Peyer's patch (tissue), 4 donors: Measurements from ENCODE around the gene RNASE8. TPM values are rescaled to one million over a fixed set of nuclear protein-coding genes. Genes with fewer than 3 reads are reported as not detected.

Experiments
- DNase-seq, 3 donors: peaks; one replicate each; pipeline ENCODE4 v3.0.0-alpha.2; 2017 to 2019
- H3K27ac ChIP-seq, 4 donors: fragments of 200-600 bp; sonication (generic); one replicate each; pipeline ENCODE4 v1.5.1; 2016 to 2019
- H3K27me3 ChIP-seq, 2 donors: fragments of 200-600 bp; sonication (generic); one replicate each; pipeline ENCODE4 v1.5.1; 2019
- H3K36me3 ChIP-seq, 3 donors: fragments of 200-600 bp; sonication (generic); one replicate each; pipeline ENCODE4 v1.5.1; 2016 to 2019
- H3K4me1 ChIP-seq, 4 donors: fragments of 200-600 bp; sonication (generic); one replicate each; pipeline ENCODE4 v1.5.1; 2016 to 2019
- H3K4me3 ChIP-seq, 4 donors: fragments of 200-600 bp; sonication (generic); 1 replicate in 3 of 4; 2 replicates in 1 of 4; pipeline ENCODE4 v1.5.1; 2016 to 2019; ENCODE audit warnings: mild to moderate bottlenecking in 1 of 4
- H3K9me3 ChIP-seq, 4 donors: fragments of 200-600 bp; sonication (generic); one replicate each; pipeline ENCODE4 v1.5.1; 2016 to 2019; ENCODE audit warnings: mild to moderate bottlenecking in 1 of 4
- POLR2A ChIP-seq, 2 donors: fragments of 450-650 bp; IDR thresholded peaks; one replicate each; pipeline ENCODE4 v1.5.1; 2017; ENCODE audit warnings: antibody characterized with exemption in 2 of 2, mild to moderate bottlenecking in 2 of 2, moderate library complexity in 2 of 2
- total RNA-seq, 4 donors: library from RNA; depleted of rRNA; stranded (reverse); fragments of >200 nt; gene quantifications; one replicate each; pipeline ENCODE4 v1.1.0, GENCODE V29; 2016
- TF ChIP-seq, protein P1 (sequence below), 6 experiments: fragments of 450-650 bp in 4 of 6; fragments of 200-600 bp in 2 of 6; sonication (generic) in 1 of 6; IDR thresholded peaks; one replicate each; pipeline ENCODE4 v1.5.1; 2017 to 2019; ENCODE audit warnings: antibody characterized with exemption in 6 of 6, mild to moderate bottlenecking in 3 of 6, moderate library complexity in 1 of 6

RNASE8 gene
- total RNA-seq, 4 donors from 2014 or later = not detected

DNA sequence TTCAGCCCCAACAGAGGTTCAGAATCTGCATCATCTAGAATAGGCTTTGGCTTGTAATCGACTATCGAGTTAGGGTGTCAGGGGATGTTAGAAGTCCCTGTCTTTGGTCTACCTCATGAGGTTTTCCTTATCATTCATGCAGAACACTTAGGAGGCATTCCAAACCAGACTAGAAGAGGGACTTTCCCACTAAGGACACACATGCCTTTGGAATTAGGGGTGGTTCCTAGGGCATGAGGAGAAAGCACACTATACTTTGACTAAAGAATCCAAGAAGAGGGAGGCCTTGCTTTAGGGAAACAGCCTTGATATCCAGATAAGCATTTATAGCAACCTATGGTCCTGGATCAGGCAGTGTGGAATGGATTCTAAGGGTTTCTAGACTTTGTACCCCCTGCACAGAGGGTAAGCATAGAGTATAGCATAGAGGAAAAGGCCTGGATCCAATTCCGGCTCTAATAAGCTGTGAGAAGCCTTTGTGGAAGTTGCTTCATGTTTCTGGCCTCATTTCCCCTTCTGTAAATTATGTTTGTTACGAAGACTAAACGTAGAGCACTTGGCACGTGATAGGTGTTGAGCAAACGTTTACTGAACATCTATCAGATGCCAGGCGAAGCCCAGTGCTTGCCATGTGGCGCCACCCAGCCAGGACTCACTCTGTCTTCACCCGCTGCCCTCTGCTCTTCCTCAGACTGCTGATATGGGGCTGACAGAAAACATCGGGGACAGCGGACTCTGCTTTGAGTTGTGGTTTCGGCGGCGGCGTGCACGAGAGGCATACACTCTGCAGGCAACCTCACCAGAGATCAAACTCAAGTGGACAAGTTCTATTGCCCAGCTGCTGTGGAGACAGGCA is 27.6 kb downstream of the RNASE8 start:
- Histone ChIP-seq H3K4me3 (no peak overlapping the region), H3K36me3 (peaks cover 0 to 53% (median 0%) of the 10 kb centered on the region in 3 donors)
- DNase-seq = no peak

DNA sequence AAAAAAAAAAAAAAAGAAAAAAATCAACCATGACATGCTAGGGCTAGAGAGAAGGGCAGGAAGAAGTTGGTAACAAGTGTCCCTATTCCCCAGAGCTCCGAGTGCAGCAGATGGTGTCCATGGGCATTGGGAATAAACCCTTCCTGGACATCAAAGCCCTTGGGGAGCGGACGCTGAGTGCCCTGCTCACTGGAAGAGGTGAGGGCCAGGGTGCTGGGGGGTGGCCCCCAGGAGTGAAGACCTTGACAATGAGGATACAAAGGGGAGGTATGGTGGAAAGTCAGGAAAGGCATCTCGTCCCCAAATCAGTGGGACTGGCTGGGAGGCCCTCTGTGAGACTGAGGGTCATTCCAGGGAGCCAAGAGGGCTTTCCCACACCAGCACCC is 29.3 kb downstream of the RNASE8 start:
- Histone ChIP-seq H3K36me3 (peaks cover 0 to 55% (median 0%) of the 10 kb centered on the region in 3 donors), H3K9me3 (no peaks in the 10 kb centered on the region), H3K27me3 (no peaks in the 10 kb centered on the region), H3K4me1 (peaks cover 0 to 13% (median 0%) of the 10 kb centered on the region in 4 donors), H3K27ac (peak overlapping the region in 2 of 4 donors; percentile 16 to 40), H3K4me3 (no peak overlapping the region)
- DNase-seq = no peak
- TF ChIP-seq, protein P1, sequence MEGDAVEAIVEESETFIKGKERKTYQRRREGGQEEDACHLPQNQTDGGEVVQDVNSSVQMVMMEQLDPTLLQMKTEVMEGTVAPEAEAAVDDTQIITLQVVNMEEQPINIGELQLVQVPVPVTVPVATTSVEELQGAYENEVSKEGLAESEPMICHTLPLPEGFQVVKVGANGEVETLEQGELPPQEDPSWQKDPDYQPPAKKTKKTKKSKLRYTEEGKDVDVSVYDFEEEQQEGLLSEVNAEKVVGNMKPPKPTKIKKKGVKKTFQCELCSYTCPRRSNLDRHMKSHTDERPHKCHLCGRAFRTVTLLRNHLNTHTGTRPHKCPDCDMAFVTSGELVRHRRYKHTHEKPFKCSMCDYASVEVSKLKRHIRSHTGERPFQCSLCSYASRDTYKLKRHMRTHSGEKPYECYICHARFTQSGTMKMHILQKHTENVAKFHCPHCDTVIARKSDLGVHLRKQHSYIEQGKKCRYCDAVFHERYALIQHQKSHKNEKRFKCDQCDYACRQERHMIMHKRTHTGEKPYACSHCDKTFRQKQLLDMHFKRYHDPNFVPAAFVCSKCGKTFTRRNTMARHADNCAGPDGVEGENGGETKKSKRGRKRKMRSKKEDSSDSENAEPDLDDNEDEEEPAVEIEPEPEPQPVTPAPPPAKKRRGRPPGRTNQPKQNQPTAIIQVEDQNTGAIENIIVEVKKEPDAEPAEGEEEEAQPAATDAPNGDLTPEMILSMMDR (IDR thresholded peaks at IDR 0.05) = no peak
- TF ChIP-seq POLR2A (IDR thresholded peaks at IDR 0.05) = no peak

More for the DNA sequence above, 27.6 kb downstream of the RNASE8 start:
- no peak for TF ChIP-seq POLR2A (IDR thresholded peaks at IDR 0.05)
- TF ChIP-seq, protein P1 (IDR thresholded peaks at IDR 0.05) = no peak
- peak overlapping the region in 1 of 4 donors; percentile 2 for H3K27ac ChIP-seq
- H3K27me3 ChIP-seq = no peaks in the 10 kb centered on the region
- H3K9me3 ChIP-seq = no peaks in the 10 kb centered on the region
- peaks cover 0 to 10% (median 0%) of the 10 kb centered on the region in 4 donors for H3K4me1 ChIP-seq

DNA sequence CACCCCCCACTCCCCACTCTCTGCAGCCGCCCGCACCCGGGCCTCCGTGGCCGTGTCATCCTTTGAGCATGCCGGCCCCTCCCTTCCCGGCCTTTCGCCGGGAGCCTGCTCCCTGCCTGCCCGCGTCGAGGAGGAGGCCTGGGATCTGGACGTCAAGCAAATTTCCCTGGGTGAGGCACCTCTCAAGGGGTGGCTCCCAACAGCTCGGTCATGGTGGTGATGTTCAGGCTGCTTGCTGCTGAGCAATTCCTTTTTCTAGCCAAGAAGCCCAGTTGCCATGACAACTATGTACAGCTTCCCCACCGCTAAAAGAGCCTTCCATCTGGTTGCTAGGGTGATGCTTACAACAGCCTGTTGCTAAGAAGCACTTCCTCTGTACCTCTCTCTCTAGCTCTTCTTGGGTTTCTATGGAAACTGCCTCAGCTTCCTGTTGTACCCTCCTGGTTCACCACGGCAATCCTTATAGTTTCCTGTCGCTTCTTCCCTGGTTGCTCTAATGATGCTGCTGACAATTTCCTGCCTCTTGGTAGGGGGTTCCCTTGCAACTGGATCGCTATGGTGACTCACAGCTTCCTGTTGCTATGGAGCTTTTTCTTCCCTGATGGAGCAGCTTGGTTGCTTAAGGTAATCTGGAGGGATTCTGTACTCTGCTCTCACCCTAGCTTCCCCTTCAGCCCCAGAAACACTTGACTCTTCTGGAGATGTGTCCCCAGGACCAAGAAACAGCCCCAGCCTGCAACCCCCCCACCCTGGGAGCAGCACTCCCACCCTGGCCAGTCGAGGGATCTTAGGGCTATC is 29.9 kb downstream of the RNASE8 start:
- Histone ChIP-seq H3K27ac (peak overlapping the region in 2 of 4 donors; percentile 16 to 40), H3K36me3 (peaks cover 0 to 54% (median 0%) of the 10 kb centered on the region in 3 donors), H3K4me3 (no peak overlapping the region), H3K27me3 (no peaks in the 10 kb centered on the region), H3K9me3 (no peaks in the 10 kb centered on the region), H3K4me1 (peaks cover 0 to 19% (median 0%) of the 10 kb centered on the region in 4 donors)
- TF ChIP-seq, protein P1 (IDR thresholded peaks at IDR 0.05) = no peak
- TF ChIP-seq POLR2A (IDR thresholded peaks at IDR 0.05) = no peak
- peak in 1 of 3 donors; percentile 68 for DNase-seq

DNA sequence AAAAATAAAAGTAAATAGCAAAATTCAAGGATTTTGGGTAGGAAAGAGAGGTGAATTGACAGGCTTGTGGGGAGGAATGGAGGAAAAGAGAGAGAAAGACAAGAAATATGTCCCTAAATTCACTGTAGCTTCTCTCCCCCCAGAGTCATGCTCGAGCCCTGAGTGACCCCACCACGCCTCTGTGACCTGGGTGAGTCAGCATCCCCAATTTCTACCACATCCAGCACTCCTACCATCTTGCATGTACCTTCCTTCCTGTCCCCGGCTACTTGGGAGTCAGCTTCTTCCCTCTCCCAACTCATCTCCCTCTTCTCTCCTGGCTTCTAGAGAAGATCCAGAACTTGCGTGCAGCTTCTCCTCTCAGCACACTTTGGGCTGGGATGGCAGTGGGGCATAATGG is 31.1 kb downstream of the RNASE8 start:
- H3K27me3 ChIP-seq = no peaks in the 10 kb centered on the region
- peaks cover 0 to 50% (median 0%) of the 10 kb centered on the region in 3 donors for H3K36me3 ChIP-seq
- no peak overlapping the region for H3K4me3 ChIP-seq
- TF ChIP-seq, protein P1 (IDR thresholded peaks at IDR 0.05) = no peak
- no peak for TF ChIP-seq POLR2A (IDR thresholded peaks at IDR 0.05)
- peaks cover 0 to 19% (median 0%) of the 10 kb centered on the region in 4 donors for H3K4me1 ChIP-seq
- no peak overlapping the region for H3K27ac ChIP-seq
- no peaks in the 10 kb centered on the region for H3K9me3 ChIP-seq
- DNase-seq = no peak

DNA sequence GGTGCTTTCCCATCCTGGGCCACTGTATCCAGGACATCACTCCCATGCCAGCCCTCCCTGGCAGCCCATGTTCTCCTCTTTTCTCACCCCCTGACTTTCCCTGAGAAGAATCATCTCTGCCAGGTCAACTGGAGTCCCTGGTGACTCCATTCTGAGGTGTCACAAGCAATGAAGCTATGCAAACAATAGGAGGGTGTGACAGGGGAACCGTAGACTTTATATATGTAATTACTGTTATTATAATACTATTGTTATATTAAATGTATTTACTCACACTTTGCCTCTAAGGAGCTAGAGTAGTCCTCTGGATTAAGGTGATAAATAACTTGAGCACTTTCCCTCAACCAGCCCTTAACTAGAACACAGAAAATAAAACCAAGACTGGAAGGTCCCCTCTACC is 31.6 kb downstream of the RNASE8 start:
- H3K27ac ChIP-seq = no peak overlapping the region
- H3K4me1 ChIP-seq = peaks cover 0 to 19% (median 0%) of the 10 kb centered on the region in 4 donors
- no peaks in the 10 kb centered on the region for H3K9me3 ChIP-seq
- H3K36me3 ChIP-seq = peaks cover 0 to 44% (median 0%) of the 10 kb centered on the region in 3 donors
- H3K4me3 ChIP-seq = no peak overlapping the region
- no peaks in the 10 kb centered on the region for H3K27me3 ChIP-seq
- DNase-seq = no peak
- TF ChIP-seq POLR2A (IDR thresholded peaks at IDR 0.05) = no peak
- TF ChIP-seq, protein P1 (IDR thresholded peaks at IDR 0.05) = no peak
